Activated CD8-positive, alpha-beta memory T cell treated with anti-CD3 and anti-CD28 coated beads for 1 hour (primary cell): Measurements from ENCODE around the gene PSMF1.

Experiments used
- DNase-seq, 2 donors: peaks; one replicate each; pipeline ENCODE4 v3.0.0-alpha.2; 2020; ENCODE audit warnings: low read depth in 1 of 2; ENCODE audit errors: extremely low read depth in 1 of 2

Gene PSMF1

DNA sequence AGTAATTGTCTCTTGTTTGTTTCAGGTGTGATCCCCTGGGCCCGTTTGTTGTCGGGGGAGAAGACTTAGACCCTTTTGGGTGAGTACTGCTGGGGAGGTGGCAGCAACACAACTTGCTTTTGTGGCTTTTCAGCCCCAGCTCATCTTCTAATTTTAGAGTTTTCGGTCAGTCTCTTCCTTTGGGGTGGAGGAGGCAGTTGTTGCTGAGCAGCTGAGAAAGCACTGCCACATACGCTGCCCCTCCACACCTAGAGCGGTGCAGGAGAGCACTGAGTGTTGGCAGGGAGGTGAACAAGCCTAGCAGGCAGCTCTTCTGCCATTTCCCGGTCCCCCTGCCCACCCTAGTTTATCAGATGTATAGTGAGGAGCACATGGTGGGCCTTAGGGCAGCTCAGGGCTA, 44.7 kb downstream of the PSMF1 start:
- DNase-seq, result no peak

DNA sequence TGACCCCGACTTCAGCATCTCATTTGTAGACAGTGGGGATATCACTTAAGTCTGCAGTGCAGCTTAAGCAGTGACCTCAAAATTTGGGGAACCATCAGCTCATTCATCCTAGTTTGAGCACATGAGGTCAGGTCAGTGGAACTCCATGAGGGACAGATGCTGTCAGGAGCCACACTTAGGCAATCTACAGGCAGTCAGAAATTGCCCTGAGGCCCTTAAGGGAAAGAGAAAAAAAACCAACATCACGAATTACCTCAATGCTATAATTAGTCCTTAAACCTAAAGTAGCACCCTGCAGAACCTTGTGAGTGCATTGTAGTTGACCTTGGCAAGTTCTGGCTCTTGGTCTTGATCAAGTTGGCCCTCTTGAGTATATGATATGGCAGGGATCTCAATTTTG, 45.3 kb downstream of the PSMF1 start:
- no peak for DNase-seq

- no peak for DNase-seq
Observed at GRCh38 chr20:1164871-1165270, 46.5 kb downstream of the PSMF1 start.

GRCh38 chr20:1165521-1165920, 47.1 kb downstream of the PSMF1 start:
- no peak for DNase-seq

DNA sequence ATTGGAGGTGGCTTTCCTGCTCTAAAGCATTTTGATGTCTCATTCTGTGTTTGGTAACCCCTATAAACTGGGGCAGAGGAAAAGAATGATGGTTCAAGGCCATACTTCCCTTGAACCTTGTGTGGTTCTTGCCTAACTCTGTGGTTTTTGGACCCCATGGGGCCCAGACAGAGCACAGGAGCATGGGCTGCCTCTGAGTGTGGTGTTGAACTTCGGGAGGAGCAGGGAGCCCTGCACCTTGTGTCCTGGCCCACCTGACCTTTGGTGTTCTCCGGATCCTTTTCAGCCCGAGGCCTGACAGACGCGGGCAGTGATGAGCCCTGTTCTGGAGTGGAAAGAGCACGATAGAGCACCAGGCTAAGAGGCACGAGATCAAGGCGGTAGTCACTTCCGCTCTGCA, 47.5 kb downstream of the PSMF1 start:
- DNase-seq, result no peak

- DNase-seq, result no peak
Observed at GRCh38 chr20:1166948-1167720, 48.7 kb downstream of the PSMF1 start.

DNA sequence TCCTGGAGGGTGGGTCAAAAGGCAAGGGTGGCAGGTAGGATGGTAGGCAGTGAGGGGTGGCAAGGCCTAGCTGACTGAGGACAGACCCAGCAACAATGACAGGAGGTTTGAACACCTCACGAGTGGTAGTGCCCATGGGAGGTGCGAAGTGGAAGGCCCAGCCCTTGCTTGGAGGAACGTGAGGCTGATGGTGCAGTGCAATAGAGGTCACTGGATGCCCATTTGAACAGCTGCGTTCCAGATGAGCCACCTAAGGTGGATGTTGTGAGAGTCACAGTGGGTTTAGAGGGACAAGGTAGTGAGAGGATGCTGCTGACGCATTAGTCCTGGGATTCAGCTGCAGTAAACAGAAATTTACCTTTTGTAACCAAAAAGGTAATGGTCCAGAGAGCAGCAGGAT, 50.8 kb downstream of the PSMF1 start:
- no peak for DNase-seq

DNA sequence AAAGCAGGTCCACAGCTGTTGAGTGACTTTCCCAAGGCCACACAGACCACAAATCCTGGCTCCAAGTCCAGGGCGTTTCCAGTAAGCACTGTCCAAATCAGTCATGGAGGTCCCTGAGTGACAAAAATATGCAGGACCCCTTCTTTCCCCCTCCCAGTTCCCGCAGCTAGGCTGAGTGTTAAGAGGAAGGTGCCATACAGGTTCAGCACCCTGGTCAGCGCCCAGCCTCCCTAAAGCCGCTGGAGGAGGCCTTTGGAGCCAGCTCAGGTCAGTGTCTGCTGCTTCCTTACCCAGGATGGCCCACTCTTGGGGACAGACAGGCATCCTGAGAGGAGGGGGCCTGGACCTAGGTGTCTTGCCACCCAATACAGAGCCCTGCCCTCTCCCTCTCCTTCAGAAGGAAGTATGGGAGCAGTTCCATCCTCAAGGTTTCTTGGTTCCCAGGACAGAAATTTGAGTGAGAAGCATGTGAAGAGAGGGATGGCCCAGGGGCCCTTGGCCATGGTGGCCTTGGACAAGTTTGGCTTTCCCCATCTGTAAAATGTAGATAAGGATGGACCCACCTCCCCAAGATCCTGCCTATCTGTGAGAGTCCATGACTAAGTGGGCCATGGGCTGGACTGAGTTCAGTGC, 53.2 kb downstream of the PSMF1 start:
- no peak for DNase-seq

DNA sequence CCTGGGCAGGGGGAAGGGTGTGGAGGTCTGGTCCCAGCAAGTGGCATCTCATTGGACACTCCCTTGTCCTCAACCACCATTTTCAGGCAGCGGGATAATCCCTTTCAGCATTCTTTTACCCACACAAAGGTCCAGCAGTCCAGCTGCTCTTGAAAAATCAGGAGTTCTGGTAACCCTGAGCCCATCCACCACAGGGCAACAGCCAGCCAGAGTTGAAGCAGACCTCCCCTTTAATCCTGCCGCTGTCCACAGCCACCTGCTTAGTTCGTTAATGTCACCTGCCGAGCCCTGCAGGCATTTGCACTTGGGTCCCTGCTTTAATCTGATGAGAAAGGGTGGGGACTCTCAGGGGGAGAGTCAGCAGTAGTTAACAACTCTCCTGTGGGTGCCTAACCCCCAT, 55.3 kb downstream of the PSMF1 start:
- no peak for DNase-seq

DNA sequence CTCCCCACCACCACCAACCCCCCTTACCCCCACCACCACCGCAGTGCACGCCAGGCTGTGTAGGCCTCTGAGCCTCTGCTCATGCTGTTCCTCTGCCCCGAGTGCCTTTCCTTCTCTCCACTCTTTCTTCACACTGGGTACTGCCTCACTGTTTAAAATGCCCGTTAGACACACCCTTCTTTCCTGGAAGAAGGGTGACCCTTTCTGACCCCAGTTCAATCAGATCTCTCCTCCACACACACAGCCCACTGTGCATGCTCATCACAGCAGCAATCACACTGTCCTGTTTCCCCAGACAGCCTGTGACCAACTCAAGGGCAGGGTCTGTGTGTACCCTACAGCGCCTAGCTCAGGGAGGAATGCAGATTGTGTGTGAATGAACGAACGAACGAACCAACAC, 56.4 kb downstream of the PSMF1 start:
- DNase-seq, result no peak

GRCh38 chr20:1177680-1178079, 59.3 kb downstream of the PSMF1 start:
- no peak for DNase-seq

GRCh38 chr20:1178103-1178502, 59.7 kb downstream of the PSMF1 start:
- no peak for DNase-seq

- no peak for DNase-seq
Observed at GRCh38 chr20:1178623-1179022, 60.2 kb downstream of the PSMF1 start.

DNA sequence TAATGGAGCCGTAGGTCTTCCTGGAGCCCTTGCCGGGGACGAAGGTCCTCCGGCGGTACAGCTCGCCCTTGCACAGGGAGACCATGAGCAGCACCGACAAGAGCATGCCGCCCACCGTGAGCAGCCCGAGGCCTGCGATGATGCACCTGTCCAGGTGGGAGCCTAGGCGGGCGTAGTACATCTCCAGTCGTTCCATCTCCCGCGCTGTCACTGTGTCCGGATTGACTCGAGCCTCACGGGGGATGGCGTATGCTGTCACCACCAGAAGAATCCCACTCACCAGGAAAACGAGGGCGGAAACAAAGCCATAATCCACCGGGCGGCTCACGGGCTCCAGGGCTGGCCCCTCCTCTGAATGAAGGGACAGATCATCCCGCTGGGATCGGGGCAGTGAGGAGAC, 62.5 kb downstream of the PSMF1 start:
- DNase-seq, result no peak

GRCh38 chr20:1182106-1182505, 63.7 kb downstream of the PSMF1 start:
- no peak for DNase-seq

- no peak for DNase-seq
Observed at GRCh38 chr20:1183153-1183552, 64.8 kb downstream of the PSMF1 start.

- no peak for DNase-seq
Observed at GRCh38 chr20:1184260-1184637, 65.8 kb downstream of the PSMF1 start.

DNA sequence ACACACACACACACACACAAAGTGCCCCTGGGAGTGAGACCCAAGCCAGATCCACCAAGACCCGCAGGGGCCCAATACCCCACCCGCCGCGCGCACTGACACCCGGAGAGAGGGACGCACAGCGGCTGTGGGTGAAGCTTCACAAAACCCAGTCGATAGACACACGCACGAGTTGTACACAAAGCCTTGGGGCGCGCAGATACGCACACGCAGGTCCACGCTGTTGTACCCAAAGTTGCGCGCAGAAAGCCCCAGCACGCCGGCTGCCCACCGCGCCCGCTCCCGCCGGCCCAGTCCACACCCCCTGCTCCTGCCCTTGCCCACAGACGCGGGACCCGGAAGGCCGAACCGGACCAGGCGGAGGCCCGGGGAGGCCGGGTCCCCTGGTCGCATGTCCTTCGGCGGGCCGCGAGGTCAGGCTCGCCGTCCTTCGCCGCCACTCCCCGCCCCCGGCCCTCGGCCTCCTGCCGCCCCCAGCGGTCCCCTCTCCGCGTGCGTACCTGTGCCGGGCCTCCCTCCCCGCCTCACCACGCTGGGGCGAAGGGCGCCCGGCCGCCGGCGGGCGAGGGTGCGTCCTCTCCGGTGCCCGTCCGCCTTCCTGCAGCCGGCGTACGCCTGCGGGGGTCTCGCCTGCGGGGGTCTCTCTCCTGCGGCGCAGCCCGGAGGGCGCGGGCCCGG, 66.4 kb downstream of the PSMF1 start, which contains the start of gene TMEM74B:
TMEM74B (minus strand) TSS at position 344 of the 678 bp plus-strand sequence. CDS start 1,180 bp downstream, outside the sequence.
- DNase-seq, result no peak

- DNase-seq, result no peak
Observed at GRCh38 chr20:1185316-1185741, 66.9 kb downstream of the PSMF1 start.

DNA sequence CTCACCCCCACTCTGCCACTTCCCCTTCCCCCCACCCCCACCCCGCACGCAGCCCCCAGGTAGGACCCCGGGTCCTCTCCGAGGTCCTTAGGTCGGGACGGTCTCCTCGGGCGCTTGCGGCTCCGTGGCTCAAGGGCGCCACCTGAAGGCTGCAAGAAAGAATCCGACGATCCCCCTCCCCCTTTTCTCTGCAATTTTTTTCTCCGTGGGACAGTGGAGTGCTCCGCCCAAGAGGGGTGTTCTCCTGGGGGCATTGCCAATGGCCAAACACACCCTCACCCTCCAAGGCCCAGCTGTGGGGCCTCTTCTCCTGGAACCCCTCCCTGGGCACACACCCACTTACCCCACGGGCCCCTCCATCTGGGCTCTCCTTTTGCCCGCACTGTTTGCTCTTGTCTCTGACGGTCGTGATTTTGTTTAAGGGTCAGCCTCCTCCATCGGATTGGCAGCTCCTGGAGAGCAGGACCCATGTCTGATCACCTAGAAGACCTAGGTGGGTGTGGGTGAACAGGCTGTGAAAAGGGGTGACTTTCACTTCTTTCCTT, 67.5 kb downstream of the PSMF1 start:
- DNase-seq, result peak in 1 of 2 donors; percentile 11

DNA sequence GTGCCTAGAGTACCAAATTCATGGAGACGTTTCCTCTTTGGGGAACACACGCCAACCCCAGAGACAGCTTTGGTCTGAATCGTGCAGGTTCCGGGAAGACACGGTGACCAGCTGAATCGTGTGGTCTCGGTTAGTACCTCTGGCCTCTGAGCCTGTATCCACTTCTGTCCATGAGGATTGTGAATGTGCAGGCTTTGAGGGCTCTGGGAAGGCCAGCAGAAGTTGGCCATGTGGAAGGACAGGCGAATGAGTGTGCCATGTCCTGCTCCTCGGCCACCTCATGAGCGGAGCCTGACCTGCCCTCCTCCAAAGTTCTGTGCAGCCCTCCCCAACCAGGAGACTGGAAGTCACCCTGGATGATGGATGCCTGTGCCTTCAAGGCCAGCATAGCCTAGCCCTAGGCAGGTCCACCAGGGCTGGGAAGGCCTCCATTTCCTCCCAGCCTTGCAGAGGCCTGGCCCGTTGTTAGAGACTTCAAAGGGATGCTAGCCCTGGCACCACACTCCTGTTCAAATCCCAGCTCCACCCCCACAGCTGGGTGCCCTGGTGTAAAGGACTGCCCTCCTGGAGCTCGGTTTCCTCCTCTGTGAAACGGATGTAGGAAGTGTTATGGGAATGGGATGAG, 68.1 kb downstream of the PSMF1 start:
- no peak for DNase-seq
